ENCODE data around the gene TMEM143. TPM values are rescaled to one million over a fixed set of nuclear protein-coding genes. Genes with fewer than 3 reads are reported as not detected.
A peak's percentile ranks its signal among the peaks of the same experiment; 100 is the strongest.

The TMEM143 gene
- total RNA-seq, 2 donors from 2014 or later, result 14.5 to 16.1 TPM

DNA sequence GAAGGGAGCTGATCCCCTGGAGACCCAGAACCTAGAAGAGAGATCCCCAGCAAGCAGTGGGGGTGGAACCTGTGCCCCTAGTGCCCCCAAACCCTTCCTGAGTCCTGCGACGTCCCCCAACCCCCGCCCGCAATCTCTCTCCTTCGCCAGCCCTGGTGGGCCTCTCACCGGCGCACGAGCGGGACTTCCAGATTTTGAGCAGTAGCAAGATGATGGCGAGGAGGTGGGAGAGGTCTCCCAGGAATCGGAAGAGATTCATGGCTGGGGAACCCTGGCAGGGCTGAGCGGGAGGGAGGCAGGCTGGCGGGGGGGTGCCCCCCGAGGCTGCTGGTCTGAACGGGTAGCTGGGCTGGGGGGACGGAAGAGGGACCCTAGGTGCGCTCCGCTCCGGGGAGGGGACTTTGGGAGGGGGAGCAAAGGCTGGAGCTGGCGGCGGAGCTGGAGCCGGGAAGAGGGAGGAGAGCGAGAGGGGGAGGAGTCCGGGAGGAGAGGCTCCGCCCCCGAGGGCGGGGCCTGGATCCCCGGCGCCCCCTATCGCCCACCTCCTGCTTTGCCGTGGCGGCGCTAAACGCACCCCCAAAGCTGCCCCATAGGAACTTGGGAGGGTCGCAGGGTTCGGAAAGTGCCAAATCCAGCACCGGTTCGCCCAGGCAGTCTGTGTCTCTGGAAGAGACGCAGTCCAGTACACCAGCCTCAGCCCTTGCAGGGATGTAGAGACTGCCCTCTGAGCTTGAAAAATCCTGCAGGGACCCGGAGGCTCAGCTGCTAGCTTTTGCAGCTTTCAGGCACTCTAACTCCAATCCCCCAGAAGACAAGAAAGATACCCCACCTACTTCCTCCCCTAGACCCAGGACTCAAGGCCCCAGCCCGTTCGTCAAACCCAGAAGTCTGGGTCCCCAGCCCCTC is 27.6 kb upstream of the TMEM143 start, which contains the start of gene KDELR1:
TSS of gene KDELR1 (minus strand) at position 452 of the 906 bp plus-strand sequence. CDS start at position 259, 193 bp downstream.
- Histone ChIP-seq H3K27ac (peak within 1 kb of the TSS; percentile 70 to 89 (median 87)), H3K27me3 (peaks cover 0 to 30% of the 10 kb centered on the region in 2 donors), H3K9me3 (no peaks in the 10 kb centered on the region), H3K36me3 (replicated peaks in 1 of 2; ENCODE audit: insufficient read depth in 1 of 2, low read depth in 2 of 2) (peaks cover 2 to 6% of the 10 kb centered on the region in 2 donors), H3K4me1 (peaks cover 30% of the 10 kb centered on the region), H3K4me3 (peak within 1 kb of the TSS; percentile 89 to 90)
- 0 to 5% methylated on average over 22 to 42 of the region's 42 CpGs for WGBS, 2 donors
- peak; percentile 90 for ATAC-seq
- TF ChIP-seq CTCF (IDR thresholded peaks at IDR 0.05), result peak; percentile 75 to 89 (median 85)
- peak in 2 of 3 donors; percentile 46 to 68 for TF ChIP-seq POLR2A (IDR thresholded peaks at IDR 0.05)
- DNase-seq, result peak; percentile 72 to 80 (median 78)
- intact Hi-C loops (cut with DNase I), result no loop called here

DNA sequence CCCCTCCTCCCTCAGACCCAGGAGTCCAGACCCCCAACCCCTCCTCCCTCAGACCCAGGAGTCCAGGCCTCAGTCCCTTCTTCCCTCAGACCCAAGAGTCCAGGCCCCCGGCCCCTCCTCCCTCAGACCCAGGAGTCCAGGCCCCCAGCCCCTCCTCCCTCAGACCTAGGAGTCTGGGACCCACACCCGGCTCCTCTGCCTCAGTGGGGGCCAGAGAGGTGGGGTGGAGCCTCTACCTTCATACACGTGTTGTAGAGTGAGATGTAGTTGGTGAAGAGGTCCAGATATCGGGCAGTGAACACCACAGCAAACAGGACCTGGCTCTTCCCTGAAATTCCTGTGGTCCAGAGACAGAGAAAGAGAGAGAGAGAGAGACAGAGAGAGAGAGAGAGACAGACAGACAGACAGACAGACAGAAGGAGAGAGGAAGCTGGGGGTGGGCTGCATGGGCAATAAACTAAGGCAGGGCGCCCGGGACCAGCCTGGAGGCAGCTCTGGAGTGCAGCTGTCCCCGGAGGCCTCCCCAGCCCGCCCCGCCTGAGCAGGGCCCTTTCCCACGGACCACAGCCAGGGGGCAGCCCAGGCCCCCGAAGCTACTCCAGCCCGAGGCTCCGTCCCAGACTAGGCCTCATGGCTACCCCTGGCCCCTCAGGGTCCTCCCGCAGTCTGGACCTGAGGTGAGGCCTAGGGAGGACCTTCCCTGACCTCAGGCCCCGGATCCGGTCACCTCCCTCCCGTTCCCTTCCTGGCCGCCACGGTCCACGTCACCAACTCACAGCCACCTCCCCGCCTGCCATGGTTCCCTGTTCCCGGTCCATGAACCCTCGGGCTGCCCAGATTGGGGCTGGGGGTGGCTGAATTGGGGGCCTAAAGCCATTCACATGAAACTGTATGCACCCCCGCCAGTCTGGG is 26.7 kb upstream of the TMEM143 start:
- peak in 2 of 3 donors; percentile 42 to 56 for TF ChIP-seq POLR2A (IDR thresholded peaks at IDR 0.05)
- TF ChIP-seq CTCF (IDR thresholded peaks at IDR 0.05), result peak; percentile 57 to 82 (median 67)
- Histone ChIP-seq H3K27ac (peak overlapping the region; percentile 70 to 89 (median 87)), H3K4me1 (peaks cover 30% of the 10 kb centered on the region), H3K4me3 (peak overlapping the region; percentile 89 to 90), H3K9me3 (no peaks in the 10 kb centered on the region), H3K27me3 (peaks cover 0 to 21% of the 10 kb centered on the region in 2 donors), H3K36me3 (replicated peaks in 1 of 2; ENCODE audit: insufficient read depth in 1 of 2, low read depth in 2 of 2) (peaks cover 6% of the 10 kb centered on the region in 2 donors)
- intact Hi-C loops (cut with DNase I), result no loop called here
- ATAC-seq, result peak; percentile 76
- peak; percentile 68 to 72 (median 70) for DNase-seq
- WGBS, 2 donors, result 0 to 2% methylated on average over 9 to 23 of the region's 24 CpGs

DNA sequence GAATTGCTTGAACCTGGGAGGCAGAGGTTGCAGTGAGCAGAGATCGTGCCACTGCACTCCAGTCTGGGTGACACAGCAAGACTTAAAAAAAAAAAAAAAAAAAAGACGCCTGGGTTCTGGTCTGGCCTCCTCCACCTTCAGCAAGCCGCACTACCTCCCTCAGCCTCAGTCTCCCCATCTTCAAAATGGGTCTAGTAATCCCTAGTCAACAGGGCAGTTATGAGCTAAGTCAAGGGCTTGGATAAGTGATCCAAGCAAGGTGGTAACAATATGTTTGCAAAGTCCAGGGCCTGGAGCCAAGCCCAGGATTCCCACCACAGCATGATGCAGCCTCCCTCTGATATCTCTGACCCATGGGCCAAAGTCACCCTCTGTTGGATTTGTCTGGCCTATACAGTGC is 23.2 kb upstream of the TMEM143 start:
- Histone ChIP-seq H3K4me3 (no peak overlapping the region), H3K4me1 (peaks cover 16% of the 10 kb centered on the region), H3K27me3 (no peaks in the 10 kb centered on the region), H3K27ac (no peak overlapping the region), H3K9me3 (no peaks in the 10 kb centered on the region), H3K36me3 (replicated peaks in 1 of 2; ENCODE audit: insufficient read depth in 1 of 2, low read depth in 2 of 2) (peaks cover 18 to 27% of the 10 kb centered on the region in 2 donors)
- no peak for TF ChIP-seq CTCF (IDR thresholded peaks at IDR 0.05)
- no peak for TF ChIP-seq POLR2A (IDR thresholded peaks at IDR 0.05)
- no peak for DNase-seq
- intact Hi-C loops (cut with DNase I), result no loop called here
- no peak for ATAC-seq
- WGBS, 2 donors, result 77 to 92% methylated on average over 3 of the region's 3 CpGs

- no peaks in the 10 kb centered on the region for H3K9me3 ChIP-seq
- no peak overlapping the region for H3K27ac ChIP-seq
- DNase-seq (no peak), ATAC-seq (no peak)
- WGBS, 2 donors, result 88 to 89% methylated on average over 7 of the region's 7 CpGs
- TF ChIP-seq CTCF (IDR thresholded peaks at IDR 0.05) (no peak), POLR2A (IDR thresholded peaks at IDR 0.05) (no peak)
- H3K36me3 ChIP-seq (replicated peaks in 1 of 2; ENCODE audit: insufficient read depth in 1 of 2, low read depth in 2 of 2), result peaks cover 18 to 27% of the 10 kb centered on the region in 2 donors
- H3K27me3 ChIP-seq, result no peaks in the 10 kb centered on the region
- H3K4me1 ChIP-seq, result peaks cover 12% of the 10 kb centered on the region
- intact Hi-C loops (cut with DNase I), result no loop called here
- H3K4me3 ChIP-seq, result no peak overlapping the region
Observed at GRCh38 chr19:48385461-48386087, 21.8 kb upstream of the TMEM143 start.

All from body of pancreas (tissue), 4 donors.